Measurements from ENCODE around the gene SMNDC1.

DNA sequence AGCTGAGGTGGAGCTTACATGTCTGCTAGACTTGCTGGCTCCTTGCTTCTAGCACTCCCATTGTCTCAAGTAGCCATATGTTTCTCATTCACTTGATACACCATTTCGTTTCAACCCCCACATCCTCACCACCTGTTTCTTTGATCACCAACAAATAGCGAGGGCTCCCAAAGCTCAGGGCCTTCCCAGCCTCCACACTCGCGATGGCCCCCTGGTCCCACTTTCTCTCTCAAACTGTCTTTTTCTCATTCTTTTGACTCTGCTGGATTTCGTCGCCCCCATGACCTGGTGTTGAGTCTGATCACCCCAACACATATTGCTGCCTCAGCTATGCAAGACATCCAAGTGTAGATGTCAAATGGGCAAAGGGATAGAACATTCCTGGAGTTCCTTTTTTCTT is 26.0 kb upstream of the SMNDC1 start:
- TF ChIP-seq, protein P1, sequence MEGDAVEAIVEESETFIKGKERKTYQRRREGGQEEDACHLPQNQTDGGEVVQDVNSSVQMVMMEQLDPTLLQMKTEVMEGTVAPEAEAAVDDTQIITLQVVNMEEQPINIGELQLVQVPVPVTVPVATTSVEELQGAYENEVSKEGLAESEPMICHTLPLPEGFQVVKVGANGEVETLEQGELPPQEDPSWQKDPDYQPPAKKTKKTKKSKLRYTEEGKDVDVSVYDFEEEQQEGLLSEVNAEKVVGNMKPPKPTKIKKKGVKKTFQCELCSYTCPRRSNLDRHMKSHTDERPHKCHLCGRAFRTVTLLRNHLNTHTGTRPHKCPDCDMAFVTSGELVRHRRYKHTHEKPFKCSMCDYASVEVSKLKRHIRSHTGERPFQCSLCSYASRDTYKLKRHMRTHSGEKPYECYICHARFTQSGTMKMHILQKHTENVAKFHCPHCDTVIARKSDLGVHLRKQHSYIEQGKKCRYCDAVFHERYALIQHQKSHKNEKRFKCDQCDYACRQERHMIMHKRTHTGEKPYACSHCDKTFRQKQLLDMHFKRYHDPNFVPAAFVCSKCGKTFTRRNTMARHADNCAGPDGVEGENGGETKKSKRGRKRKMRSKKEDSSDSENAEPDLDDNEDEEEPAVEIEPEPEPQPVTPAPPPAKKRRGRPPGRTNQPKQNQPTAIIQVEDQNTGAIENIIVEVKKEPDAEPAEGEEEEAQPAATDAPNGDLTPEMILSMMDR (IDR thresholded peaks at IDR 0.05) = no peak
- TF ChIP-seq EP300 (IDR thresholded peaks at IDR 0.05) = no peak

Data from gastroesophageal sphincter (tissue), 3 donors.